HG02852 (cell line): Measurements from ENCODE around the gene MRLN.
"Not testable (repeated sequence)": the region's sequence is repeated elsewhere in the genome, so short reads cannot be mapped to it uniquely, and the experiment has no call there.

Source experiments
- ATAC-seq: cut with Tn5 transposase; IDR thresholded peaks from one replicate; pipeline ENCODE4 v1.9.1; 2021; ENCODE audit warnings: mild to moderate bottlenecking, moderate library complexity; ENCODE audit not compliant: unreplicated experiment

MRLN gene

GRCh38 chr10:59748834-59749233 lies 4.4 kb downstream of the MRLN start:
- peak; percentile 64 for ATAC-seq

GRCh38 chr10:59745163-59745650 lies 8.0 kb downstream of the MRLN start:
- no peak for ATAC-seq

DNA sequence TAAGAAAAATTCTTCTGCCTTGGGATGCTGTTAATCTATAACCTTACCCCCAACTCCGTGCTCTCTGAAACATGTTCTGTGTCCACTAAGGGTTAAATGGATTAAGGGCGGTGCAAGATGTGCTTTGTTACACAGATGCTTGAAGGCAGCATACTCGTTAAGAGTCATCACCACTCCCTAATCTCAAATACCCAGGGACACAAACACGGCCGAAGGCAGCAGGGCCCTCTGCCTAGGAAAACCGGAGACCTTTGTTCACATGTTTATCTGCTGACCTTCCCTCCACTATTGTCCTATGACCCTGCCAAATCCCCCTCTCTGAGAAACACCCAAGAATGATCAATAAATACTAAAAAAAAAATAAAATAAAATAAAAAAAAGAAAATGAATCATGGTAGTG lies 8.5 kb downstream of the MRLN start:
- ATAC-seq = not testable (repeated sequence)

DNA sequence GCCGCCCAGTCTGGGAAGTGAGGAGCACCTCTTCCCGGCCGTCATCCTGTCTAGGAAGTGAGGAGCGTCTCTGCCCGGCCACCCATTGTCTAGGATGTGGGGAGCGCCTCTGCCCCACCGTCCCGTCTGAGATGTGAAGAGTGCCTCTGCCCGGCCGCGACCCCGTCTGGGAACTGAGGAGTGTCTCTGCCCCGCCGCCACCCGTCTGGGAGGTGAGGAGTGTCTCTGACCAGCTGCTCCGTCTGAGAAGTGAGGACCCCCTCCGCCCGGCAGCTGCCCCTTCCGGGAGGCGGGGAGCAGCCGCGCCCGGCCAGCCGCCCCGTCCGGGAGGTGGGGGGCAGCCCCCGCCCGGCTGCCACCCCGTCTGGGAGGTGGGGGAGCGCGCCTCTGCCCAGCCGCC lies 9.1 kb downstream of the MRLN start:
- ATAC-seq = not testable (repeated sequence)

DNA sequence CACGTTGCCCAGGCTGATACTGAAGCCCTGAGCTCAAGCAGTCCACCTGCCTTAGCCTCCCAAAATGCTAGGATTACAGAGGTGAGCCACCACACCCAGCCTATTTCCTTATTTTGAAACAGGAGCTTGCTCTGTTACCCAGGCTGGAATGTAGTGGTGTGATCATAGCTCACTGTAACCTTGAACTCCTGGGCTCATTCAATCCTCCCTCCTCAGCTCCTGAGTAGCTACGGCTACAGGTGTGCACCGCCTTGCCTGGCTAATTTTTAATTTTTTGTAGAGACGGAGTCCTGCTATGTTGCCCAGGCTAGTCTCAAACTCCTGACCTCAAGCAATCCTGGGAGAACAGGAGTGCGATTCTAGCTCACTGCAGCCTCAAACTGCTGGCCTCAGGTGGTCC lies 11.7 kb downstream of the MRLN start:
- no peak for ATAC-seq

- no peak for ATAC-seq
Measured at GRCh38 chr10:59741048-59741447, 12.2 kb downstream of the MRLN start.

DNA sequence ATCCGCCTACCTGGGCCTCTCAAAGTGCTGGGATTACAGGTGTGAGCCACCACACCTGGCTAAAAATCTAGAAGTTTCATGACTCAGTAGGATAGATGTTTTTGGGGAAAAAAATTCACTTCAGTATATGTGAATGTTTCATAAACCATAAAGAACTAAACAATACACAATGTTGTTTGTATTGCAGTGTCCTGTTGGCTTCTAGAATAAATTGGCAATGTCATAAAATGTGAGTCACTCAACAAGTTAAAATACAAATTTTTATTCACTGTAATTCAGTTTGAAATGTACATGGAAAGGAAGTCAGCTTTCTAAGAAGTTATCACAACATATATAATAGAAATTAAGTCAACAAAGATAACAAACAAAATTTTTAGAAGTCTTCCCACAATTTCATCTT lies 16.5 kb downstream of the MRLN start:
- no peak for ATAC-seq

DNA sequence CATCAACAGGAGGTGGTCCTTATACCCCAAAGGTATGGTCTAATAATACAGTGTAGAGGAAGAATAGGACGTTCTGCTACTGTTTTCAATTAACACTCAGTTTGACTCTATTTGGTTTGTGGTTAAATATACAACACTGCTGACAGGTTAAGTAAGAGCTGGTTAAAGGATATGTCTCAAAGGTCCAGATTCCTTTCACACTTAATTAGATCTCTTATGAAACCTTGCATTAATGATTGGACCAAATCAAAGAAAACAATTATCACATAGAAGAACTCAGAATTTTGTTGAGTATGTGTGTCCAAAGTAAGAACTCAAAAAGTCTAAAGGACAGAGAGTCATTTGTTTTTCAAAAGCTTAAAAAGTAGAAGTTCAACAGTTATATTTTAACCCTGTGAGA lies 18.0 kb downstream of the MRLN start:
- no peak for ATAC-seq

DNA sequence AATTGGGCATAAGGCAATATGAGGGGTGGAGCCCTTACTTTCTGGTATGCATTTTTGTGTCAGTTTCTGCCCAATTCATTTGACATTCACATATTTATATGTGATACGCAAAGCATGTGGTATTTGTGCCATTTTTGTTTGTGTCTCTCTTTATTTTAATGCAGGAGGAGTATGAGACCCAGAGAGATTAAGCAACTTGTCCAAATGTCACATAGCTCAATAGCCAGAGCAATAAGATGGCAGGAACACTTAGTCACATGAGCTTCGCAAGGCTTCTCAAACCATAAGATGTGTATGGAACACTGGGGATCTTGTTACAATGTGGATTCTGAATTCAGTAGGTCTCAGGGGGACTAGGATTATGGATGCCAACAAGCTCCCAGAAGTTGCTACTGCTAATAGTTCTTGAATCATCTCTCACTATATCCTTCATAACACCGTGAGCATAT lies 19.2 kb downstream of the MRLN start:
- no peak for ATAC-seq

GRCh38 chr10:59733321-59734013 lies 19.8 kb downstream of the MRLN start:
- not testable (repeated sequence) for ATAC-seq

- not testable (repeated sequence) for ATAC-seq
Measured at GRCh38 chr10:59732849-59733248, 20.4 kb downstream of the MRLN start.

- ATAC-seq = not testable (repeated sequence)
Measured at GRCh38 chr10:59729167-59729566, 24.1 kb downstream of the MRLN start.

DNA sequence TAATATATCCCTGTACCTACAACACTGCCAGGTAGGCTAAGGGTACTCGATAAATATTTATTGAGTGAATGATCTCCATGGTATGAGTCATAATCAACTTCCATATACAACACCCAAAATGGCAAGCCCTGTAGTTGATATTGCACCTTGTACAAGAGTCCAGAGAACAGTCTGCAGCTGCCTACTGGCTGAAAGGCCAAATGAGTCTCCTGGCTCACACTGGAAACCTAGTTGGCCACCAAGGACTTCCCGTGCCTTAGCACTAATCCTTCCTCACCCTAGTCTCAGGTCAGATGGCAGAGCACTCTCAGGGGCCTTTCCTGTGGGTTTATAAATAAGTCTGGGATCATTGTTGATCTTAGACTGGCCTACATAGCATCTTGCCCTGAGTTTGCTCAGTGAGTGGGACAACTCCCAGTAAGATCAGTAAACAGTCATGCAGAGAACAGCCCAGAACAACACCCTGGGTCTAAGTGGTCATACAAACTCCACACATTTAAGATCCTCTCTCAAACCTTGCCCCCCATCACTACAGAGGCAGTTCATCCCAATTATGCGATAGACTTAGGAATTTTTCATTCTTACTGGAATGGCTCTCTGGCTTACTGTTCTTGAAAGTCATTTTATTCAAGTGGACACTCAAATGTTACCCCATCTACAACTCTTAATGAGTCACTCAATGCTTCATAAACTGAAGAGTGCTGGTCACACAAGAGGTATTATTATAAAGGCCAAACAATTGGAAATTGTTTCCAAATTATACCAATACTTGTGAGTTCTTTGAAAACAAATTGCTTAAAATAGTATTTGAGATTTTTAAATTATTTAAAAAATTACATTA lies 28.9 kb downstream of the MRLN start:
- ATAC-seq = no peak

GRCh38 chr10:59720377-59720776 lies 32.9 kb downstream of the MRLN start:
- ATAC-seq = no peak

DNA sequence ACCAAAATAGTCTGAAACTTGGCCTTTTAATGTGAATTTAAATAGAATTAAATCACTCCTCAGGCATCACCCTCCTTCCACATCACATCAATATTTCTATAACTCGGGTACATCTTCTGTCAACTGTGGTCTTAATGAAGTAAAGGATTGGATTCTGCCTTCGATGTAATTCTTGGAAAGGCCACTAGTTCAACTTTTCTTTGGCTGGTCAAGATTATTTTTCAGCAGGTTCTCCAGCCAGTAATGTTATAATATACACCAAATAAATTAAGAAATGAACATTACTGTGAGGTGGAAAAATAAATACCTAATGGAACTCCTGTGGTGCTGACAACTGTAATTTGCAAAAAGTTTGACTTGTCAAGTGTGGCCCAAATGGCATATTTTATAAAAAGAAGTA lies 33.9 kb downstream of the MRLN start:
- ATAC-seq = no peak

DNA sequence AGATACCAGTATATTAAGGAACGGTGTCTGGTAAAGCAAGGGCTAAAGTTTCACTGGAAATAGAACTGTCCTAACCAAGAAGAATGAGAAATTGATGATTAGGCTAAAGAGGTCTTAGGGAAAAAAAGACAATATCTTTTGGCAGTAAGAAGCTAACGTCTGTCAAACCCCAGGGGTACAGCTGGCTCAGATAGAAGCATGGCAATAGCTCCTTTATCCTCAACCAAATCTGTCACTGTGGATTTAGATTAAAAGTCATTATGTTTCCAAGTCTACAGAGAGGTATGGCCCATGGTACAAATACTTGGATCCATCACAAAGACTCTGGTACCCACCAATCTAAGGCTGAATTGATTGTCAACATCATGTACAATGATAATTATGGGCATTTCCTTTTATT lies 35.0 kb downstream of the MRLN start:
- ATAC-seq = no peak

- ATAC-seq = no peak
Measured at GRCh38 chr10:59713196-59713821, 39.9 kb downstream of the MRLN start.

DNA sequence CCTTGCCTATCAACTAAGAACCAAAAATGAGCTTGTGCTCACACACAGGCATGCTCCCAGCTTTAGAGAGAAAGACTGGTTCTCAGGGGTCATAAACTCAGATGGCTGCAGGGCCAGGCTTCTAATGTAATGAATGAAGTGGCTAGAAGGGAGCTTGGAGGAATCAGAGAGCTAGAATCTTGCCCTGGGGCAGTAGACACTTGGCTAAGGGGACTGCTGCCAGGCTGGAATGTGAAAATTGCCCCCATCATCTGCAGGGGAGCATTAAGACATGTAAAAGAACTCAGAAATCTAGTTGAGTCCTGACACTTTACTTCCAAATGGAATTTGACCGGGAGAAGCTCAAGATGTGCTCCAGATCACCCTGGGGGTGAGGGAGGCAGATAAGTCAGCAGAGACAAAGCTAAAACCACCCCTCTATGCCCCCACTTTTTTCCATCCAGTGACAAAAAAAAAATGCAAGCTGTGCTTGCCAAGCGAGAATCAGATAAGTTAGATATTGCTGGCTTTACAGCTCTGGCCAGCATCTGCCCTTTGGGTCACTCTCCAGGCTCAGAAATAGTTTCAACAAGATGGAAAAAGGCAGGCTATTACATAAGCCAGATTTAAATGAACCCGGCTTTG lies 41.3 kb downstream of the MRLN start:
- ATAC-seq = no peak

DNA sequence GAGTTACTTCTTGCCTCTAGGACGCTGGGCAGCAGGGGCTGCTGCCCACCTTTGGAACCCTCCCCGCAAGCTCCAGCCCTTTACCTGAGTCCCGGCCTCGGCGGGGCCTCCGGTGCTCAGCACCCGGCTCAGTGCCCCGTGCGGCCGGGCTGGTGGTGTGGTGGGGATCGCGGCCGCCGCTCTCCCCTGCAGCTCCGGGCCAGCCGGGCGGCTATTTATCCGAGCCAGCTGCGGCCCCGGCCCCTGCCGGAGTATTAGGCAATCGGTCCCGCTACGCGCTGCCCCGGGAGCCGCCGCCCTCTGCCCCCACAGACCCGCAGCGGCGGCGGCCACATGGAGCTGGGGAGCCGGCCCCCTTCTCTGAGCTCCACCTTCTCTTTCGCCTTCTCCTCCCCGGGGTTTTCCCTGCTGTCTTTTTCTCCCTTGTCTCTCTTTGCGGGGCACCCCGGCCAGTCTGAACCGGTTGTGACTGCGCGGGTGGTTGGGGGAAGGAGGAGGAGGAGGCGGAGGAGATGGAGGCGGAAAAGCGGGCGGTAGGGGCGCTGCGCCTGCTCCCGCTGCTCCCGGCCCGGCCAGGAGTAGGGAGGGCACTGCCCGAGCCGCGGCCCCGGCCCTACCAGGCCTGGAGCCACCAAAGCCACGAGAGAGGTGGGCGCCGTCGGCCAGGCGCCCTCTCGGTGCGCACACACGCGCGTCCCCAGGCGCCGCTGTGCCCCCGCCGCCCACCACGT lies 43.7 kb downstream of the MRLN start, which contains the start of gene SLC16A9:
SLC16A9 (minus strand) TSS at position 456 of the 731 bp plus-strand sequence. CDS start 25,559 bp downstream, outside the sequence.
- peak; percentile 88 for ATAC-seq

- peak; percentile 20 for ATAC-seq
Measured at GRCh38 chr10:59708816-59709394, 44.4 kb downstream of the MRLN start.
